Neural cell (in vitro differentiated cells): Measurements from ENCODE around the gene MAP6. TPM values are rescaled to one million over a fixed set of nuclear protein-coding genes. Genes with fewer than 3 reads are reported as not detected.

Experiments
- H2AFZ ChIP-seq: fragments of 200-600, 300-800 bp; sonication (generic), shearing (Covaris generic); 2 replicates; pipeline ENCODE4 v1.6.0; 2014; ENCODE audit warnings: low read depth, mild to moderate bottlenecking, antibody characterized with exemption, low read length, moderate library complexity
- H3F3A ChIP-seq: fragments of 200-600 bp; shearing (Covaris generic); 2 replicates; pipeline ENCODE4 v1.6.1; 2016; ENCODE audit warnings: mild to moderate bottlenecking, moderate library complexity, mixed read lengths, antibody characterized with exemption, low read length; ENCODE audit not compliant: insufficient read depth, poor library complexity, severe bottlenecking
- H3K27ac ChIP-seq: fragments of 200-600, 300-800 bp; sonication (generic), shearing (Covaris generic); 2 replicates; pipeline ENCODE4 v1.5.1; 2014; ENCODE audit warnings: mild to moderate bottlenecking, low read length, moderate library complexity
- H3K27me3 ChIP-seq: fragments of 300-800, 200-600 bp; sonication (generic), shearing (Covaris generic); 2 replicates; pipeline ENCODE4 v1.6.0; 2014; ENCODE audit warnings: mild to moderate bottlenecking, low read depth, low read length, moderate library complexity; ENCODE audit not compliant: insufficient read depth
- H3K36me3 ChIP-seq: fragments of 300-800, 200-600 bp; sonication (generic), shearing (Covaris generic); 2 replicates; pipeline ENCODE4 v1.5.1; 2014; ENCODE audit warnings: mild to moderate bottlenecking, antibody characterized with exemption, low read length, moderate library complexity; ENCODE audit not compliant: insufficient read depth
- H3K4me2 ChIP-seq: fragments of 300-800, 200-600 bp; sonication (generic), shearing (Covaris generic); 2 replicates; pipeline ENCODE4 v1.6.0; 2014; ENCODE audit warnings: mild to moderate bottlenecking, low read length
- H3K4me3 ChIP-seq: fragments of 300-800, 200-600 bp; sonication (generic), shearing (Covaris generic); 2 replicates; pipeline ENCODE4 v1.5.1; 2014; ENCODE audit warnings: mild to moderate bottlenecking, low read length, moderate library complexity
- H3K79me2 ChIP-seq: fragments of 200-600 bp; shearing (Covaris generic); replicated peaks from 2 replicates; pipeline ENCODE4 v1.6.0; 2014; ENCODE audit warnings: mild to moderate bottlenecking, low read length, moderate library complexity; ENCODE audit not compliant: insufficient read depth
- H3K9ac ChIP-seq: fragments of 300-800, 200-600 bp; sonication (generic), shearing (Covaris generic); 2 replicates; pipeline ENCODE4 v1.6.1; 2016; ENCODE audit warnings: mild to moderate bottlenecking, low read length, mixed read lengths
- H3K9me2 ChIP-seq: fragments of 200-600 bp; shearing (Covaris generic); 2 replicates; pipeline ENCODE4 v1.6.1; 2016; ENCODE audit warnings: mild to moderate bottlenecking, low read length, mixed read lengths; ENCODE audit not compliant: insufficient read depth
- H3K9me3 ChIP-seq: fragments of 200-600, 300-800 bp; sonication (generic), shearing (Covaris generic); 2 replicates; pipeline ENCODE4 v1.6.1; 2016; ENCODE audit warnings: mild to moderate bottlenecking, mixed run types, low read length, moderate library complexity, mixed read lengths
- H4K20me1 ChIP-seq: fragments of 200-600 bp; shearing (Covaris generic); 2 replicates; pipeline ENCODE4 v1.6.1; 2016; ENCODE audit warnings: mild to moderate bottlenecking, mixed run types; ENCODE audit not compliant: insufficient read depth
- CTCF ChIP-seq: fragments of 450-650 bp; IDR thresholded peaks from 2 replicates; pipeline ENCODE4 v1.5.1; 2014; ENCODE audit warnings: antibody characterized with exemption, mild to moderate bottlenecking, moderate library complexity; ENCODE audit not compliant: poor library complexity, severe bottlenecking
- EP300 ChIP-seq: fragments of 450-650 bp; conservative IDR thresholded peaks from 2 replicates; pipeline ENCODE4 v1.6.1; 2014; ENCODE audit warnings: antibody characterized with exemption, mild to moderate bottlenecking, moderate library complexity; ENCODE audit not compliant: poor library complexity, severe bottlenecking
- EZH2 ChIP-seq: fragments of 200-600, 300-800 bp; shearing (Covaris generic), sonication (generic); IDR thresholded peaks from 2 replicates; pipeline ENCODE4 v1.6.1; 2014; ENCODE audit warnings: antibody characterized with exemption, low read length, borderline replicate concordance, mild to moderate bottlenecking; ENCODE audit not compliant: insufficient read depth, poor library complexity, severe bottlenecking
- MXI1 ChIP-seq: fragments of 450-650 bp; conservative IDR thresholded peaks from 2 replicates; pipeline ENCODE4 v1.6.1; 2014; ENCODE audit warnings: antibody characterized with exemption, mild to moderate bottlenecking; ENCODE audit not compliant: poor library complexity, severe bottlenecking
- POLR2AphosphoS5 ChIP-seq: IDR thresholded peaks from 2 replicates; pipeline ENCODE4 v1.6.1; 2012
- RAD21 ChIP-seq: fragments of 450-650 bp; conservative IDR thresholded peaks from 2 replicates; pipeline ENCODE4 v1.6.1; 2014; ENCODE audit warnings: antibody characterized with exemption, mild to moderate bottlenecking, moderate library complexity
- REST ChIP-seq: IDR thresholded peaks from 2 replicates; pipeline ENCODE4 v1.6.1; 2012; ENCODE audit warnings: borderline replicate concordance
- SMC3 ChIP-seq: fragments of 450-650 bp; conservative IDR thresholded peaks from 2 replicates; pipeline ENCODE4 v1.6.1; 2014; ENCODE audit warnings: antibody characterized with exemption, mild to moderate bottlenecking, moderate library complexity; ENCODE audit not compliant: poor library complexity
- TAF1 ChIP-seq: IDR thresholded peaks from 2 replicates; pipeline ENCODE4 v1.6.1; 2012; ENCODE audit warnings: low read depth
- polyA plus RNA-seq: library from polyadenylated mRNA; depleted of rRNA; stranded (reverse); fragments of >200 nt; gene quantifications from 2 replicates; pipeline ENCODE4 v1.2.3, GENCODE V29; 2014

The MAP6 gene
- polyA plus RNA-seq, 1 donor from 2014 or later: 178 TPM

DNA sequence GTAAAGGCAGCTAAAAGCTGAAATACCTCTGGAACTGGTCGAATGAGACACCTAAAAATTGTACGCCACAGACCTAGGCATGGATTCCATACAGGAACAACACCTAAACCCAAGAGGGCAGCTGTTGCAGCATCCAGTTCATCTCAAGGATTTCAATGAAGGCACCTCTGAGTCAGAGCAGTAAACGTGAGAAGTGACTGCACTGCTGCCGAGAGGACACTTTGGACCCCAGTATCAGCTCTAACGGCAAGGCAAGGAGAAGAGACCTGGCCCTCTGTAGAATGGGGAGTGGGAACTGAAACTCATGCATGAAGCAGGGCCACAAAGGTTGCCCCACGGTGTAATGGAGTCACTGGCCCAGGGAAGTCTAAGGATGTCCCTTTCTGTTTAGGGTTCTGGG, 23.9 kb downstream of the MAP6 start:
- no peak overlapping the region for H3K4me3 ChIP-seq
- H3K4me2 ChIP-seq: no peak overlapping the region
- TF ChIP-seq REST (no peak), SMC3 (no peak), TAF1 (no peak)
- no peaks in the 10 kb centered on the region for H4K20me1 ChIP-seq
- no peaks in the 10 kb centered on the region for H3K27me3 ChIP-seq
- H3K9me3 ChIP-seq: no peaks in the 10 kb centered on the region
- H3F3A ChIP-seq: peaks cover 5% of the 10 kb centered on the region
- no peak overlapping the region for H3K9ac ChIP-seq
- H3K27ac ChIP-seq: no peak overlapping the region
- no peaks in the 10 kb centered on the region for H3K9me2 ChIP-seq
- H3K36me3 ChIP-seq: no peaks in the 10 kb centered on the region
- peaks cover 83% of the 10 kb centered on the region for H3K79me2 ChIP-seq
- no peak overlapping the region for H2AFZ ChIP-seq

DNA sequence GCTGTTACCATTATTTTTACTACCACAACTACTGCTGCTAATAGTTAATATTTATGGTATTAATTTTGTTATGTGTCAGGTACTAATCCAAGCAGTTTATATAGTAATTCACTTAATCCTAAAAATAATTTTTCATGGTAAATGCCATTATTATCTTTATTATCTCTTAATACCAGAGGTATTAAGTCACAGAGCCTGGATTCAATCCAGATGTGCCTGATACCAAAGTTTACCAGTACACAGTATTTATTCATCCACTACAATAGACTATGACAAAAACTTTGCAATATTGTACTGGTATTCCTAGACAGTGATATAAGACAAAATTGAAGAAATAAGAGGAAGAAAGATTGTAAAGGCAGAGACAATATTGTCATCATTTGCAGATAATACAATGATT, 24.5 kb downstream of the MAP6 start:
- Histone ChIP-seq H3K4me3 (no peak overlapping the region), H3K9me3 (no peaks in the 10 kb centered on the region), H3K9ac (no peak overlapping the region), H3K4me2 (no peak overlapping the region), H3K9me2 (no peaks in the 10 kb centered on the region), H3K36me3 (no peaks in the 10 kb centered on the region), H4K20me1 (no peaks in the 10 kb centered on the region), H3K79me2 (peaks cover 81% of the 10 kb centered on the region), H3K27me3 (no peaks in the 10 kb centered on the region), H2AFZ (no peak overlapping the region), H3K27ac (no peak overlapping the region), H3F3A (peaks cover 7% of the 10 kb centered on the region)
- no peak for TF ChIP-seq RAD21

GRCh38 chr11:75642402-75643113, 26.3 kb downstream of the MAP6 start:
- Histone ChIP-seq H3K4me2 (no peak overlapping the region), H3F3A (peaks cover 11% of the 10 kb centered on the region), H3K27me3 (no peaks in the 10 kb centered on the region), H3K27ac (no peak overlapping the region), H3K9me3 (no peaks in the 10 kb centered on the region), H3K4me3 (no peak overlapping the region), H3K9me2 (no peaks in the 10 kb centered on the region), H3K36me3 (no peaks in the 10 kb centered on the region), H3K9ac (no peak overlapping the region), H3K79me2 (peaks cover 81% of the 10 kb centered on the region), H4K20me1 (no peaks in the 10 kb centered on the region), H2AFZ (no peak overlapping the region)
- TF ChIP-seq SMC3: no peak
- no peak for TF ChIP-seq RAD21
- TF ChIP-seq REST: no peak
- TF ChIP-seq MXI1: no peak
- TF ChIP-seq POLR2AphosphoS5: no peak
- no peak for TF ChIP-seq TAF1
- no peak for TF ChIP-seq EZH2
- TF ChIP-seq EP300: no peak
- TF ChIP-seq CTCF: no peak
